Mesenchymal stem cell (in vitro differentiated cells and primary cell): ENCODE results near the gene KRT14.

Experiments
- DNase-seq: peaks from one replicate; pipeline ENCODE4 v3.0.0-alpha.2; 2013
- H2AFZ ChIP-seq: one replicate; pipeline ENCODE4 v1.6.1; 2013; ENCODE audit warnings: low read depth, mild to moderate bottlenecking, control low read depth, inconsistent platforms, low read length, moderate library complexity
- H2AK5ac ChIP-seq: 2 replicates; pipeline ENCODE4 v1.6.1; 2013; ENCODE audit warnings: low read length, moderate library complexity, mild to moderate bottlenecking, inconsistent platforms; ENCODE audit not compliant: severe bottlenecking
- H2BK120ac ChIP-seq: one replicate; pipeline ENCODE4 v1.6.1; 2013; ENCODE audit warnings: low read depth, mild to moderate bottlenecking, inconsistent platforms, low read length, moderate library complexity
- H2BK12ac ChIP-seq, 2 experiments: one replicate each; pipeline ENCODE4 v1.6.1; 2013; ENCODE audit warnings: inconsistent platforms in 2 of 2, low read length in 2 of 2, mild to moderate bottlenecking in 2 of 2, moderate library complexity in 2 of 2, control low read depth in 1 of 2
- H2BK15ac ChIP-seq: one replicate; pipeline ENCODE4 v1.6.1; 2013; ENCODE audit warnings: mild to moderate bottlenecking, low read depth, inconsistent platforms; ENCODE audit not compliant: poor library complexity, severe bottlenecking
- H2BK5ac ChIP-seq: 2 replicates; pipeline ENCODE4 v1.6.1; 2013; ENCODE audit warnings: low read depth, mild to moderate bottlenecking, low read length, control low read depth, inconsistent platforms; ENCODE audit not compliant: poor library complexity, severe bottlenecking
- H3K14ac ChIP-seq, 2 experiments: one replicate each; pipeline ENCODE4 v1.6.1; 2013; ENCODE audit warnings: inconsistent platforms in 2 of 2, low read length in 2 of 2, control low read depth in 1 of 2, mild to moderate bottlenecking in 1 of 2, moderate library complexity in 1 of 2
- H3K18ac ChIP-seq, 2 experiments: one replicate each; pipeline ENCODE4 v1.6.1; 2013; ENCODE audit warnings: inconsistent platforms in 2 of 2, low read length in 2 of 2, control low read depth in 1 of 2, low read depth in 1 of 2, mild to moderate bottlenecking in 1 of 2
- H3K23ac ChIP-seq, 2 experiments: one replicate each; pipeline ENCODE4 v1.6.1; 2013; ENCODE audit warnings: inconsistent platforms in 2 of 2, low read length in 2 of 2, mild to moderate bottlenecking in 2 of 2, moderate library complexity in 2 of 2, control low read depth in 1 of 2
- H3K27ac ChIP-seq: 2 replicates; pipeline ENCODE4 v1.5.1; 2013; ENCODE audit warnings: mild to moderate bottlenecking, moderate library complexity, low read length, control low read depth, inconsistent platforms; ENCODE audit not compliant: poor library complexity, severe bottlenecking
- H3K27me3 ChIP-seq, 2 experiments: 2 replicates each; pipeline versions ENCODE4 v1.6.1 to v1.7.0; 2013; ENCODE audit warnings: low read length in 2 of 2, mild to moderate bottlenecking in 2 of 2, moderate library complexity in 2 of 2, control low read depth in 1 of 2, inconsistent platforms in 1 of 2; ENCODE audit not compliant: control insufficient read depth in 1 of 2, insufficient read depth in 1 of 2
- H3K36me3 ChIP-seq, 2 experiments: 2 replicates each; pipeline versions ENCODE4 v1.6.1 to v1.7.0; 2013; ENCODE audit warnings: low read length in 2 of 2, control low read depth in 1 of 2, inconsistent platforms in 1 of 2, low read depth in 1 of 2, mild to moderate bottlenecking in 1 of 2; ENCODE audit not compliant: insufficient read depth in 2 of 2, control insufficient read depth in 1 of 2
- H3K4ac ChIP-seq, 2 experiments: one replicate each; pipeline ENCODE4 v1.6.1; 2013; ENCODE audit warnings: inconsistent platforms in 2 of 2, low read length in 2 of 2, mild to moderate bottlenecking in 2 of 2, moderate library complexity in 2 of 2, control low read depth in 1 of 2, low read depth in 1 of 2
- H3K4me1 ChIP-seq: 2 replicates; pipeline ENCODE4 v1.6.1; 2013; ENCODE audit warnings: low read depth, low read length, control low read depth; ENCODE audit not compliant: control insufficient read depth, insufficient read depth
- H3K4me2 ChIP-seq: 2 replicates; pipeline ENCODE4 v1.6.1; 2013; ENCODE audit warnings: low read length, mild to moderate bottlenecking, inconsistent platforms; ENCODE audit not compliant: poor library complexity, severe bottlenecking
- H3K4me3 ChIP-seq, 2 experiments: 2 replicates each; pipeline versions ENCODE4 v1.5.1 to v1.7.0; 2013; ENCODE audit warnings: low read length in 2 of 2, mild to moderate bottlenecking in 2 of 2, control low read depth in 1 of 2, low read depth in 1 of 2; ENCODE audit not compliant: insufficient read depth in 1 of 2
- H3K79me1 ChIP-seq: replicated peaks from 2 replicates; pipeline ENCODE4 v1.6.1; 2013; ENCODE audit warnings: mild to moderate bottlenecking, control low read depth, low read length, inconsistent platforms; ENCODE audit not compliant: poor library complexity, severe bottlenecking
- H3K9ac ChIP-seq: 2 replicates; pipeline ENCODE4 v1.7.0; 2013; ENCODE audit warnings: mild to moderate bottlenecking, low read length, moderate library complexity
- H3K9me3 ChIP-seq: 2 replicates; pipeline ENCODE4 v1.7.0; 2013; ENCODE audit warnings: mild to moderate bottlenecking, low read length; ENCODE audit not compliant: control insufficient read depth
- H4K8ac ChIP-seq: one replicate; pipeline ENCODE4 v1.6.1; 2013; ENCODE audit warnings: inconsistent platforms, mild to moderate bottlenecking, low read length, moderate library complexity
- H4K91ac ChIP-seq: one replicate; pipeline ENCODE4 v1.6.1; 2013; ENCODE audit warnings: mild to moderate bottlenecking, low read length, inconsistent platforms
- WGBS: methylation state at CpG from one replicate; pipeline ENCODE4 v1.1.7; 2013; ENCODE audit warnings: mixed read lengths; 5-methylcytosine and 5-hydroxymethylcytosine counted together

The KRT14 gene

DNA sequence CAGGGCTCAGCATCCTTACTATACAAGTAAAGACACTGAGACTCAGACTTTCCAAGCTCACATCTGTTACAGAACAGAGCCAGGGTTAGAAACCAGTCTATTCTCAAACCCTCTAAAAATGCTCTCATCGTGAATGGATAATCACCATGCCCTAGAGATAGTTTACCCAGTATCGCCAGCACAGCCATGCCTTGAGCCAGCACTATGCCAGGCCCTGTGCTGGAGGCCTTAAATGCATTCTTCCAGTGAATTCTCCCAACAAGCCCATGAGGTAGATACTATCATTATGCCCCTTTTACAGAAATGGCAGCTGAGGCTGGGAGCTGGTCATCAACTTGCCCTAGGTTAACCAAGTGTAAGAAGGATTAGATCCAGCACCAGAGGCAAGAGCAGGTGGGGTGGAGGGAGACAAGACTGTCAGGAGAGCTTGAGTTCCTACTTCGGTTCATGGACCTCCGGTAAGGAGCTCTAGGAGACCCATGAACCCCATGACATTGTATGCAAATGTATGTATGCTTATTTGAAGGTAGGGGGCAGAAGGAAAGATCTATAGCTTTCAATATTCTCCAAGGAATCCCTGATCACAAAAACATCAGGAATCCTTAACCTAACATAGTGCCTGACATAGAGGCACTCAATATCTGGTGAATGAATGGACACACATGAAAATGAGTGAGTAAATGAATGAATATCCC is 5.2 kb downstream of the KRT14 start:
- H3K27ac ChIP-seq = no peak overlapping the region
- 92% methylated on average over 4 of the region's 4 CpGs for WGBS
- H3K23ac ChIP-seq = no peak overlapping the region

DNA sequence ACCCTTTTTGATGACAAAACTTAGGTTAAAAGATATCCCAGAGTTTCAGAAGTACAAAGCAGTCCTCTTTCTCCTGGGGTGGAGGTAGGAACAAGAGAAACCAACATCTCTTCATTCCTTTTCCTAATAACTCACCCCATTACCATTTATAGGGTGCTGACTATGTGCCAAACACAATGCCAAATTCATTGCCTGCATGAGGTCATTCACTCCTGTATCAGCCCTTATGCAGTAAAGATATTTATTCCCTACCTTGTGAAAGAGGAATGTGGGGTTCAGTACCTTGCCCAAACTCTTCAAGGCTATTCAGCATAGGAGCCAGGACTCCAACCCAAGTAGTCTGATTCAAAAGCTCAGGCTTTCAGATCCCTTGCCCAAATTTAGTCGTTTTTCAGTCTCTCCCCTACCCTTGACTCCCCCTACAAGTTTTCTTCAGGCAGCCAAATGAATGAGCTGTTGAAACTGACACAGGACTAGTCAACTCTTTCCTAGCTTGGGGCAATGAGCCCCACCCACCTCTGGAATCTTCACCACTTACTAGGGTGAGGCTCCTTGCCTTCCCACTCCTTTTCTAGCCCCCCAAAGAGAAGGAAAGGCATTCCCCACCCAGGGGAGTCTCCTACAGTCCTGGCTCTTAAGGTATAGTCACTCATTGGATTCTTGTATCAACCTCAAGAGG is 5.9 kb downstream of the KRT14 start:
- Histone ChIP-seq H3K23ac (no peak overlapping the region), H2AFZ (no peak overlapping the region), H2BK12ac (no peak overlapping the region), H4K91ac (no peak overlapping the region), H3K36me3 (no peaks in the 10 kb centered on the region), H3K4me3 (no peak overlapping the region), H3K79me1 (no peaks in the 10 kb centered on the region), H3K18ac (no peak overlapping the region), H2BK120ac (no peak overlapping the region), H3K27ac (no peak overlapping the region), H3K9me3 (no peaks in the 10 kb centered on the region), H4K8ac (no peak overlapping the region), H2BK15ac (no peak overlapping the region), H3K27me3 (peaks cover 24 to 70% of the 10 kb centered on the region in 2 experiments), H3K4ac (no peak overlapping the region), H3K4me2 (no peak overlapping the region), H3K14ac (no peak overlapping the region), H3K4me1 (peaks cover 10% of the 10 kb centered on the region), H3K9ac (no peak overlapping the region), H2BK5ac (no peak overlapping the region), H2AK5ac (no peak overlapping the region)
- no peak for DNase-seq
- WGBS = 41% methylated on average over 1 of the region's 1 CpG

More for the DNA sequence above, 5.2 kb downstream of the KRT14 start:
- no peak overlapping the region for H3K18ac ChIP-seq
- H2BK5ac ChIP-seq = no peak overlapping the region
- H3K36me3 ChIP-seq = no peaks in the 10 kb centered on the region
- peaks cover 20 to 67% of the 10 kb centered on the region in 2 experiments for H3K27me3 ChIP-seq
- no peak overlapping the region for H3K14ac ChIP-seq
- no peak overlapping the region for H3K4ac ChIP-seq
- no peak overlapping the region for H2BK120ac ChIP-seq
- no peak overlapping the region for H2AK5ac ChIP-seq
- H2BK12ac ChIP-seq = no peak overlapping the region
- no peak overlapping the region for H4K91ac ChIP-seq
- no peak overlapping the region for H3K9ac ChIP-seq
- H3K9me3 ChIP-seq = no peaks in the 10 kb centered on the region
- no peak overlapping the region for H2BK15ac ChIP-seq
- H3K4me1 ChIP-seq = peaks cover 10% of the 10 kb centered on the region
- H3K4me2 ChIP-seq = no peak overlapping the region
- H3K4me3 ChIP-seq = no peak overlapping the region
- DNase-seq = no peak
- no peaks in the 10 kb centered on the region for H3K79me1 ChIP-seq
- H2AFZ ChIP-seq = no peak overlapping the region
- H4K8ac ChIP-seq = no peak overlapping the region

DNA sequence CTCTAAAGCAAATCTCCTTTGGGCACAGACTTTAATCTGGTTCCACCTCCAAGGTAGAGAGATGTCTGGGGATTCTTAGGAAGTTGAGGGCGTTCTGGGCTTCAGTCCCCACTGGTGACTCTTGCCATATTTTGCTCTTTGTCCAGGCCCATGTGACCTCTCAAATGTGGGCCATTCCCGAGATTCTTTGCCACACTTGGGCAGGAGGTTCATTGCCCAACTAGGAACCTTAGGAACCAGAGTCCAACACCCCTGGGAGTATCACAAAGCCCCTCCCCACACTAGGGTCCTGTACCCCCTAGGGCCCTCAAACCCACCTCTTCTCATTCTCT is 6.5 kb downstream of the KRT14 start:
- H2BK120ac ChIP-seq = no peak overlapping the region
- H3K4ac ChIP-seq = no peak overlapping the region
- no peak overlapping the region for H2BK12ac ChIP-seq
- H3K14ac ChIP-seq = no peak overlapping the region
- H3K9me3 ChIP-seq = no peaks in the 10 kb centered on the region
- H3K27me3 ChIP-seq = peaks cover 24 to 69% of the 10 kb centered on the region in 2 experiments
- H3K36me3 ChIP-seq = no peaks in the 10 kb centered on the region
- H4K91ac ChIP-seq = no peak overlapping the region
- no peak overlapping the region for H3K4me3 ChIP-seq
- H3K23ac ChIP-seq = no peak overlapping the region
- no peak overlapping the region for H2BK5ac ChIP-seq
- no peak overlapping the region for H3K27ac ChIP-seq
- H3K79me1 ChIP-seq = no peaks in the 10 kb centered on the region
- peaks cover 10% of the 10 kb centered on the region for H3K4me1 ChIP-seq
- H3K18ac ChIP-seq = no peak overlapping the region
- no peak overlapping the region for H2AK5ac ChIP-seq
- no peak overlapping the region for H3K4me2 ChIP-seq
- no peak overlapping the region for H4K8ac ChIP-seq
- no peak overlapping the region for H2AFZ ChIP-seq
- no peak overlapping the region for H2BK15ac ChIP-seq
- no peak overlapping the region for H3K9ac ChIP-seq
- 68% methylated on average over 2 of the region's 2 CpGs for WGBS
- no peak for DNase-seq

DNA sequence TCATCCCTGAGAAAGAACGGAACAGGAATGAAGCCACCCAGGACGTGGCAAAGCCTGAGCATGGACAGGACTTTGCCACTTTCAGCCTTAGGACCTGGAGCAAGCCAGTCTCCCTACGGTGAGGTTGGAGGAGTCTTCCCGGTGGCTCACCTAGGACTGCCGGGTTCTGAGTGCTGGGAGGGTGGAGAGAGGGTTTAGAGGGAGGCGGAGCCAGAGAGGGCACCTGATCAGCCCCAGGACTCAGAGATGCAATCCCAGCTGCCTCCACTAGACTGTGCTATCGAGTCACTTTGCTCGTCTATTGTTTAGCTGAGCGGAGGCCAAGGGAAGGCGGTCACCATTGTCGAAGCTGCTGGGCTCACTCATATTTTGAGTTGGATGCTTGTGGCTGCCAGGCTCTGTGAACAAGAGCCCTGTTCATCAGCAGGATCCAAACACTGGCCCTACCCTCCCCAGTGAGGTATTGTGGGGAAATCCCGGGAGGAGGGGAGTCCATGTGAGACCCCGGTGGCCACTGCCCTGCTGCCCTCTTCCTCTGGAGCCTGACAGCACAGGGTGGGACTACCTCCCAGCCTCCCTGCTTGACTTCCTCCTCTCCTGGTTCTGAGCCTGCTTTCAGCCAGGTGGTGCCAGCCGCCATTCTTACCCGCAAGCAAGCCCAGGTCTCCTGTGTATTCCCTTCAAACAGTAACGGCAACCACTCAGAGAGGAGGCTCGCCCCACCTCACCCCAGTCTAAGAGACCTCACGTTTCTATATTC is 7.0 kb downstream of the KRT14 start:
- Histone ChIP-seq H3K4me3 (peak overlapping the region in 1 of 2 experiments; percentile 12), H4K8ac (peak overlapping the region; percentile 28), H2BK12ac (no peak overlapping the region), H3K14ac (no peak overlapping the region), H2AK5ac (peak overlapping the region; percentile 24), H3K79me1 (no peaks in the 10 kb centered on the region), H3K18ac (no peak overlapping the region), H3K4ac (no peak overlapping the region), H3K9ac (peak overlapping the region; percentile 44), H2AFZ (no peak overlapping the region), H3K4me2 (peak overlapping the region; percentile 1), H4K91ac (no peak overlapping the region), H2BK15ac (no peak overlapping the region), H3K9me3 (no peaks in the 10 kb centered on the region), H3K4me1 (peaks cover 10% of the 10 kb centered on the region), H2BK120ac (no peak overlapping the region), H3K27me3 (peaks cover 21 to 66% of the 10 kb centered on the region in 2 experiments), H3K23ac (no peak overlapping the region), H3K27ac (peak overlapping the region; percentile 27), H3K36me3 (no peaks in the 10 kb centered on the region), H2BK5ac (no peak overlapping the region)
- peak; percentile 73 for DNase-seq
- 43% methylated on average over 17 of the region's 18 CpGs for WGBS
